ENCODE data around the gene ARHGAP42. TPM values are rescaled to one million over a fixed set of nuclear protein-coding genes. Genes with fewer than 3 reads are reported as not detected.
A peak's percentile ranks its signal among the peaks of the same experiment; 100 is the strongest.

Gene ARHGAP42
- total RNA-seq, 1 experiment from 2014 or later = 39.1 TPM

- no peak overlapping the region for H4K91ac ChIP-seq (ENCODE audit: insufficient read length, low read depth, low read length)
- no CpG with 5 or more reads among the region's 8 CpGs for WGBS (ENCODE audit: extremely low coverage, insufficient read length, low lambda C conversion rate)
- H2AK5ac ChIP-seq (ENCODE audit: insufficient read length, low read length) = no peak overlapping the region
- no peaks in the 10 kb centered on the region for H3K79me1 ChIP-seq (ENCODE audit: insufficient read depth, low read depth, low read length, poor library complexity, severe bottlenecking)
- Mint-ChIP-seq H3K9me3 (peaks cover 7% of the 10 kb centered on the region in 2 experiments; a peak in 2 of 5 replicates), H3K27ac (peak overlapping the region in 1 of 3 experiments; percentile 55; a peak in 1 of 7 replicates), H3K4me1 (peaks cover 44% of the 10 kb centered on the region in 2 experiments), H3K27me3 (ENCODE audit: low read depth) (no peaks in the 10 kb centered on the region), H3K4me3 (no peak overlapping the region), H3K36me3 (ENCODE audit: insufficient read depth in 1 of 3, low read depth in 3 of 3) (peaks cover 5 to 11% (median 10%) of the 10 kb centered on the region in 3 experiments; a peak in 6 of 7 replicates)
- H2BK120ac ChIP-seq (ENCODE audit: low read depth, low read length, poor library complexity, severe bottlenecking) = no peak overlapping the region
- H3K4ac ChIP-seq (ENCODE audit: low read depth, low read length) = no peak overlapping the region
- H3K56ac ChIP-seq (ENCODE audit: insufficient read length, low read depth, low read length) = no peak overlapping the region
- no peak overlapping the region for H3K9ac ChIP-seq (ENCODE audit: extremely low read depth, insufficient read length, low read length)
- no peaks in the 10 kb centered on the region for H3K27me3 ChIP-seq (ENCODE audit: insufficient read depth, low read length)
- no peak for DNase-seq
- H3K79me2 ChIP-seq (ENCODE audit: insufficient read depth, low read length) = no peaks in the 10 kb centered on the region
- H4K5ac ChIP-seq (ENCODE audit: insufficient read length, low read depth, low read length) = no peak overlapping the region
- H3K27ac ChIP-seq (ENCODE audit: insufficient read length, low read depth, low read length) = no peak overlapping the region
- H4K20me1 ChIP-seq (ENCODE audit: control insufficient read depth, insufficient read depth, insufficient read length) = no peaks in the 10 kb centered on the region
- H2BK12ac ChIP-seq (ENCODE audit: insufficient read length, low read depth, low read length) = no peak overlapping the region
- H3K4me2 ChIP-seq (ENCODE audit: insufficient read depth, insufficient read length, low read length) = no peak overlapping the region
- no peak overlapping the region for H2BK5ac ChIP-seq (ENCODE audit: insufficient read length, low read length)
- no peak overlapping the region for H2BK20ac ChIP-seq (ENCODE audit: low read depth, low read length, poor library complexity, severe bottlenecking)
- no peak for TF ChIP-seq CTCF (conservative IDR thresholded peaks at IDR 0.05)
- no peak overlapping the region for H3K23ac ChIP-seq (ENCODE audit: insufficient read length, low read depth, low read length)
- H2AFZ ChIP-seq (ENCODE audit: low read length) = no peak overlapping the region
- no peak overlapping the region for H3K14ac ChIP-seq (ENCODE audit: insufficient read depth, low read length)
- H3K23me2 ChIP-seq (ENCODE audit: insufficient read length, low read depth, low read length, poor library complexity, severe bottlenecking) = no peaks in the 10 kb centered on the region
- no peak overlapping the region for H4K8ac ChIP-seq (replicated peaks; ENCODE audit: insufficient read length, low read depth, low read length)
- H3K4me1 ChIP-seq (ENCODE audit: insufficient read depth, low read length) = no peaks in the 10 kb centered on the region; the same call in 1 of the 2 replicates
- H2BK15ac ChIP-seq (ENCODE audit: low read depth, low read length) = no peak overlapping the region
- no peaks in the 10 kb centered on the region for H3K9me3 ChIP-seq (ENCODE audit: control insufficient read depth, low read depth, low read length)
- H3T11ph ChIP-seq (ENCODE audit: low read length) = no peak overlapping the region
- no peak overlapping the region for H3K18ac ChIP-seq (ENCODE audit: insufficient read length, low read depth, low read length)
Observed at GRCh38 chr11:100875521-100875869, 188.4 kb downstream of the ARHGAP42 start.

Data from H9 (cell line).